ENCODE measurements around the gene SRRM5.
"Not testable (repeated sequence)": the region's sequence is repeated elsewhere in the genome, so short reads cannot be mapped to it uniquely, and the experiment has no call there.

Gene SRRM5

DNA sequence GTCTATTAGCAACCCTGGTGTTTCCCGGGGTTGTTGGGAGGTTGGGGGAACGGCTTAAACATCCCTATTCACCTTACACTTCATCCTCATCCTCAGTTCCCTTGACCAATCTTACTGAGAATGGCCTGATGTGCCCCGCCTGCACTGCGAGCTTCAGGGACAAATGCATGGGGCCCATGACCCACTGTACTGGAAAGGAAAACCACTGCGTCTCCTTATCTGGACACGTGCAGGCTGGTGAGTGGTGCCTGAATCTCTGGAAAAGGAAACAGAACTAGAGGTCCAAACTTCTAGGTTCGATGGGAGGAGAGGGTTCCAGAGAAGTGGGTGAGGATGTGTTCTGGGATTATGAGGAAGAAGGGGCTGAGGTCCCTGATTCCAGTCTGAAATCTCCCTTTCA lies 30.4 kb upstream of the SRRM5 start:
- Histone ChIP-seq H3K79me2 (ENCODE audit: insufficient read depth, low read length) (no peaks in the 10 kb centered on the region), H3K4me2 (ENCODE audit: low read depth, low read length, poor library complexity, severe bottlenecking) (no peak overlapping the region), H4K20me1 (ENCODE audit: low read depth, low read length) (no peaks in the 10 kb centered on the region), H3K27me3 (ENCODE audit: low read length) (no peaks in the 10 kb centered on the region), H3K9me2 (replicated peaks; ENCODE audit: insufficient read depth, low read length) (no peaks in the 10 kb centered on the region), H3K36me3 (ENCODE audit: low read length) (no peaks in the 10 kb centered on the region), H3F3A (ENCODE audit: insufficient read depth) (no peaks in the 10 kb centered on the region), H3K9ac (ENCODE audit: low read length) (no peak overlapping the region), H2AFZ (ENCODE audit: low read depth, low read length, severe bottlenecking) (no peak overlapping the region), H3K9me3 (ENCODE audit: insufficient read depth, low read length) (no peaks in the 10 kb centered on the region), H3K4me3 (ENCODE audit: insufficient read depth, low read length, poor library complexity, severe bottlenecking) (no peak overlapping the region), H3K27ac (ENCODE audit: low read depth, low read length) (no peak overlapping the region)
- no peak for TF ChIP-seq CTCF (IDR thresholded peaks at IDR 0.05; ENCODE audit: insufficient read depth, low read length, poor library complexity, severe bottlenecking)
- no peak for TF ChIP-seq EZH2phosphoT487 (conservative IDR thresholded peaks at IDR 0.05; ENCODE audit: low read length)

- no peak for TF ChIP-seq CTCF (IDR thresholded peaks at IDR 0.05; ENCODE audit: insufficient read depth, low read length, poor library complexity, severe bottlenecking)
- no peak for TF ChIP-seq EZH2phosphoT487 (conservative IDR thresholded peaks at IDR 0.05; ENCODE audit: low read length)
- Histone ChIP-seq H3K27me3 (ENCODE audit: low read length) (no peaks in the 10 kb centered on the region), H3K79me2 (ENCODE audit: insufficient read depth, low read length) (no peaks in the 10 kb centered on the region), H3K9me2 (replicated peaks; ENCODE audit: insufficient read depth, low read length) (no peaks in the 10 kb centered on the region), H3K9ac (ENCODE audit: low read length) (no peak overlapping the region), H4K20me1 (ENCODE audit: low read depth, low read length) (no peaks in the 10 kb centered on the region), H3K4me2 (ENCODE audit: low read depth, low read length, poor library complexity, severe bottlenecking) (no peak overlapping the region), H3K4me3 (ENCODE audit: insufficient read depth, low read length, poor library complexity, severe bottlenecking) (no peak overlapping the region), H3F3A (ENCODE audit: insufficient read depth) (no peaks in the 10 kb centered on the region), H3K9me3 (ENCODE audit: insufficient read depth, low read length) (no peaks in the 10 kb centered on the region), H3K27ac (ENCODE audit: low read depth, low read length) (no peak overlapping the region), H3K36me3 (ENCODE audit: low read length) (no peaks in the 10 kb centered on the region), H2AFZ (ENCODE audit: low read depth, low read length, severe bottlenecking) (no peak overlapping the region)
These were observed 29.4 kb upstream of the SRRM5 start for GRCh38 chr19:43582495-43582894.

GRCh38 chr19:43584484-43584883 lies 27.4 kb upstream of the SRRM5 start:
- Histone ChIP-seq H3K36me3 (ENCODE audit: low read length) (no peaks in the 10 kb centered on the region), H4K20me1 (ENCODE audit: low read depth, low read length) (no peaks in the 10 kb centered on the region), H3K27me3 (ENCODE audit: low read length) (no peaks in the 10 kb centered on the region), H3K79me2 (ENCODE audit: insufficient read depth, low read length) (no peaks in the 10 kb centered on the region), H3K27ac (ENCODE audit: low read depth, low read length) (no peak overlapping the region), H3K9ac (ENCODE audit: low read length) (no peak overlapping the region), H2AFZ (ENCODE audit: low read depth, low read length, severe bottlenecking) (no peak overlapping the region), H3K4me3 (ENCODE audit: insufficient read depth, low read length, poor library complexity, severe bottlenecking) (no peak overlapping the region), H3K9me2 (replicated peaks; ENCODE audit: insufficient read depth, low read length) (no peaks in the 10 kb centered on the region), H3K9me3 (ENCODE audit: insufficient read depth, low read length) (no peaks in the 10 kb centered on the region), H3F3A (ENCODE audit: insufficient read depth) (no peaks in the 10 kb centered on the region), H3K4me2 (ENCODE audit: low read depth, low read length, poor library complexity, severe bottlenecking) (no peak overlapping the region)
- TF ChIP-seq EZH2phosphoT487 (conservative IDR thresholded peaks at IDR 0.05; ENCODE audit: low read length) (no peak), CTCF (IDR thresholded peaks at IDR 0.05; ENCODE audit: insufficient read depth, low read length, poor library complexity, severe bottlenecking) (no peak)

GRCh38 chr19:43586346-43586745 lies 25.5 kb upstream of the SRRM5 start:
- Histone ChIP-seq H3K4me3 (ENCODE audit: insufficient read depth, low read length, poor library complexity, severe bottlenecking) (no peak overlapping the region), H3F3A (ENCODE audit: insufficient read depth) (no peaks in the 10 kb centered on the region), H3K9me2 (replicated peaks; ENCODE audit: insufficient read depth, low read length) (no peaks in the 10 kb centered on the region), H3K9me3 (ENCODE audit: insufficient read depth, low read length) (no peaks in the 10 kb centered on the region), H3K9ac (ENCODE audit: low read length) (no peak overlapping the region), H3K27ac (ENCODE audit: low read depth, low read length) (no peak overlapping the region), H3K36me3 (ENCODE audit: low read length) (no peaks in the 10 kb centered on the region), H3K4me2 (ENCODE audit: low read depth, low read length, poor library complexity, severe bottlenecking) (no peak overlapping the region), H3K27me3 (ENCODE audit: low read length) (no peaks in the 10 kb centered on the region), H3K79me2 (ENCODE audit: insufficient read depth, low read length) (no peaks in the 10 kb centered on the region), H4K20me1 (ENCODE audit: low read depth, low read length) (no peaks in the 10 kb centered on the region), H2AFZ (ENCODE audit: low read depth, low read length, severe bottlenecking) (no peak overlapping the region)
- TF ChIP-seq CTCF (IDR thresholded peaks at IDR 0.05; ENCODE audit: insufficient read depth, low read length, poor library complexity, severe bottlenecking), result no peak
- no peak for TF ChIP-seq EZH2phosphoT487 (conservative IDR thresholded peaks at IDR 0.05; ENCODE audit: low read length)

DNA sequence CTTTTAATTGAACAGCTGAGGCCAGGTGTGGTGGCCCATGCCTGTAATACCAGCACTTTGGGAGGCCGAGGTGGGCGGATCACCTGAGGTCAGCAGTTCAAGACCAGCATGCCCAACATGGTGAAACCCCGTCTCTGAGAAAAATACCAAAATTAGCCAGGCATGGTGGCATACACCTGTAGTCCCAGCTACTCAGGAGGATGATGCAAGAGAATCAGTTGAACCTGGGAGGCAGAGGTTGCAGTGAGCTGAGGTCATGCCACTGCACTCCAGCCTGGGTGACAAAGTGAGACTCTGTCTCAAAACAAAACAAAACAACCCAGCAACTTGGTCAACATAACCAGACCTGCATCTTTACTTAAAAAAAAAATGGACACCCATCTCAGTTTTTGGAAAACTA lies 24.9 kb upstream of the SRRM5 start:
- not testable (repeated sequence) for H3K27me3 ChIP-seq (ENCODE audit: low read length); H3K36me3 ChIP-seq (ENCODE audit: low read length); H3F3A ChIP-seq (ENCODE audit: insufficient read depth); H3K9me3 ChIP-seq (ENCODE audit: insufficient read depth, low read length); H3K9ac ChIP-seq (ENCODE audit: low read length); H2AFZ ChIP-seq (ENCODE audit: low read depth, low read length, severe bottlenecking); H4K20me1 ChIP-seq (ENCODE audit: low read depth, low read length); H3K27ac ChIP-seq (ENCODE audit: low read depth, low read length); H3K9me2 ChIP-seq (replicated peaks; ENCODE audit: insufficient read depth, low read length); H3K79me2 ChIP-seq (ENCODE audit: insufficient read depth, low read length); H3K4me3 ChIP-seq (ENCODE audit: insufficient read depth, low read length, poor library complexity, severe bottlenecking); H3K4me2 ChIP-seq (ENCODE audit: low read depth, low read length, poor library complexity, severe bottlenecking)

Measured in SU-DHL-6 (cell line).